HG03571 (cell line): ENCODE data around the gene PRR20G.
"Not testable (repeated sequence)": the region's sequence is repeated elsewhere in the genome, so short reads cannot be mapped to it uniquely, and the experiment has no call there.

Source experiments
- ATAC-seq: cut with Tn5 transposase; IDR thresholded peaks from one replicate; pipeline ENCODE4 v1.9.1; 2021; ENCODE audit not compliant: unreplicated experiment

The PRR20G gene

GRCh38 chr3:127287840-127288239 is at the start of gene PRR20G:
PRR20G (minus strand) TSS chr3:127288046; CDS start chr3:127287365, 681 bp downstream.
- ATAC-seq = no peak

GRCh38 chr3:127337001-127337400 is 49.2 kb upstream of the PRR20G start:
- no peak for ATAC-seq

GRCh38 chr3:127336101-127336500 is 48.3 kb upstream of the PRR20G start:
- no peak for ATAC-seq

GRCh38 chr3:127330385-127330784 is 42.5 kb upstream of the PRR20G start:
- no peak for ATAC-seq

- ATAC-seq = no peak
Measured at GRCh38 chr3:127329631-127330285, 41.9 kb upstream of the PRR20G start.

GRCh38 chr3:127328421-127328820 is 40.6 kb upstream of the PRR20G start:
- no peak for ATAC-seq

- ATAC-seq = no peak
Measured at GRCh38 chr3:127326341-127326740, 38.5 kb upstream of the PRR20G start.

- ATAC-seq = no peak
Measured at GRCh38 chr3:127325629-127325961, 37.7 kb upstream of the PRR20G start.

GRCh38 chr3:127324913-127325628 is 37.2 kb upstream of the PRR20G start:
- no peak for ATAC-seq

- ATAC-seq = no peak
Measured at GRCh38 chr3:127324076-127324475, 36.2 kb upstream of the PRR20G start.

GRCh38 chr3:127323581-127323980 is 35.7 kb upstream of the PRR20G start:
- no peak for ATAC-seq

- no peak for ATAC-seq
Measured at GRCh38 chr3:127321371-127321770, 33.5 kb upstream of the PRR20G start.

GRCh38 chr3:127320529-127321121 is 32.8 kb upstream of the PRR20G start:
- no peak for ATAC-seq

- no peak for ATAC-seq
Measured at GRCh38 chr3:127316685-127317084, 28.8 kb upstream of the PRR20G start.

- ATAC-seq = no peak
Measured at GRCh38 chr3:127312818-127313217, 25.0 kb upstream of the PRR20G start.

- ATAC-seq = not testable (repeated sequence)
Measured at GRCh38 chr3:127308821-127309220, 21.0 kb upstream of the PRR20G start.

- no peak for ATAC-seq
Measured at GRCh38 chr3:127307916-127308315, 20.1 kb upstream of the PRR20G start.

- ATAC-seq = no peak
Measured at GRCh38 chr3:127307112-127307835, 19.4 kb upstream of the PRR20G start.

- ATAC-seq = no peak
Measured at GRCh38 chr3:127306361-127307111, 18.7 kb upstream of the PRR20G start.

GRCh38 chr3:127305499-127306060 is 17.7 kb upstream of the PRR20G start:
- ATAC-seq = no peak
